IMR-90 (cell line): Measurements from ENCODE around the gene KRT72. TPM values are rescaled to one million over a fixed set of nuclear protein-coding genes. Genes with fewer than 3 reads are reported as not detected.

ENCODE experiments used
- ATAC-seq: fragments of 200-7000 bp; cut with Tn5 transposase; 2 replicates; pipeline ENCODE4 v1.9.1; 2020; ENCODE audit warnings: low read depth, mild to moderate bottlenecking, moderate library complexity
- BruUV-seq: library from RNA; stranded (reverse); fragments of 400-500 nt; replicated peaks from 2 replicates; lab custom pipeline; 2021; lab: Mats Ljungman, UMichigan
- CTCF ChIA-PET: fragments of 300-600 bp; formaldehyde crosslinking; extraction: SDS; loops from one replicate; lab custom pipeline; 2021; ENCODE audit warnings: antibody characterized with exemption; lab: Yijun Ruan, JAX
- POLR2A ChIA-PET: fragments of 300-600 bp; sonication (Branson Sonifier 250); formaldehyde crosslinking; loops from one replicate; lab custom pipeline; 2022; ENCODE audit warnings: antibody characterized with exemption; ENCODE audit not compliant: unreplicated experiment; lab: Charles Lee
- DNase-seq: peaks from one replicate; pipeline ENCODE4 v3.0.0; 2013
- H2AFZ ChIP-seq: replicated peaks from 2 replicates; pipeline ENCODE3; 2013; ENCODE audit warnings: low read length, mild to moderate bottlenecking; ENCODE audit not compliant: poor library complexity
- H2AK5ac ChIP-seq: 2 replicates; pipeline ENCODE4 v1.6.1; 2013; ENCODE audit warnings: low read depth, low read length, inconsistent platforms
- H2AK9ac ChIP-seq: replicated peaks from 2 replicates; pipeline ENCODE3; 2013; ENCODE audit warnings: mild to moderate bottlenecking, low read depth, low read length, moderate library complexity; ENCODE audit not compliant: poor library complexity
- H2BK120ac ChIP-seq: 2 replicates; pipeline ENCODE4 v1.6.1; 2013; ENCODE audit warnings: low read depth, low read length, inconsistent platforms
- H2BK15ac ChIP-seq: 3 replicates; pipeline ENCODE4 v1.6.1; 2013; ENCODE audit warnings: low read depth, low read length, inconsistent platforms
- H2BK20ac ChIP-seq: 2 replicates; pipeline ENCODE4 v1.6.1; 2013; ENCODE audit warnings: low read depth, mild to moderate bottlenecking, inconsistent platforms, low read length, moderate library complexity
- H2BK5ac ChIP-seq: 2 replicates; pipeline ENCODE4 v1.6.1; 2013; ENCODE audit warnings: mild to moderate bottlenecking, low read depth, low read length, inconsistent platforms; ENCODE audit not compliant: poor library complexity, severe bottlenecking
- H3K14ac ChIP-seq: replicated peaks from 2 replicates; pipeline ENCODE4 v1.6.1; 2013; ENCODE audit warnings: low read depth, low read length, inconsistent platforms
- H3K18ac ChIP-seq: 2 replicates; pipeline ENCODE4 v1.6.1; 2013; ENCODE audit warnings: low read depth, low read length, control low read depth
- H3K23ac ChIP-seq: 2 replicates; pipeline ENCODE4 v1.6.1; 2013; ENCODE audit warnings: low read depth, low read length, inconsistent platforms
- H3K27ac ChIP-seq: 2 replicates; pipeline ENCODE4 v1.5.1; 2013; ENCODE audit warnings: mild to moderate bottlenecking, control low read depth, low read length; ENCODE audit not compliant: insufficient read depth
- H3K27me3 ChIP-seq: 2 replicates; pipeline ENCODE4 v1.6.1; 2013; ENCODE audit warnings: low read length; ENCODE audit not compliant: control insufficient read depth, insufficient read depth
- H3K36me3 ChIP-seq: 2 replicates; pipeline ENCODE4 v1.6.1; 2013; ENCODE audit warnings: low read length, mixed read lengths; ENCODE audit not compliant: control insufficient read depth, insufficient read depth
- H3K4ac ChIP-seq: 2 replicates; pipeline ENCODE4 v1.6.1; 2013; ENCODE audit warnings: low read depth, low read length, inconsistent platforms
- H3K4me1 ChIP-seq: 2 replicates; pipeline ENCODE4 v1.6.1; 2013; ENCODE audit warnings: low read length, mixed read lengths; ENCODE audit not compliant: control insufficient read depth, insufficient read depth
- H3K4me2 ChIP-seq: 2 replicates; pipeline ENCODE4 v1.6.1; 2013; ENCODE audit warnings: low read depth, mild to moderate bottlenecking, control low read depth, low read length, moderate library complexity
- H3K4me3 ChIP-seq: 2 replicates; pipeline ENCODE4 v1.5.1; 2013; ENCODE audit warnings: low read depth, mild to moderate bottlenecking, control low read depth, low read length, moderate library complexity; ENCODE audit not compliant: insufficient read depth
- H3K56ac ChIP-seq: 2 replicates; pipeline ENCODE4 v1.6.1; 2013; ENCODE audit warnings: low read length, inconsistent platforms; ENCODE audit not compliant: insufficient read depth; ENCODE audit errors: extremely low read depth
- H3K79me1 ChIP-seq, 2 experiments: 2 replicates each; pipeline ENCODE4 v1.6.1; 2013; ENCODE audit warnings: low read length in 2 of 2, inconsistent platforms in 1 of 2, low read depth in 1 of 2
- H3K9ac ChIP-seq: 2 replicates; pipeline ENCODE4 v1.6.1; 2013; ENCODE audit warnings: low read depth, low read length, control low read depth
- H3K9me1 ChIP-seq: 2 replicates; pipeline ENCODE4 v1.6.1; 2013; ENCODE audit warnings: low read length, inconsistent platforms; ENCODE audit not compliant: insufficient read depth
- H3K9me3 ChIP-seq: 2 replicates; pipeline ENCODE4 v1.6.1; 2013; ENCODE audit warnings: low read length; ENCODE audit not compliant: control insufficient read depth, insufficient read depth
- H4K20me1 ChIP-seq: 2 replicates; pipeline ENCODE4 v1.6.1; 2013; ENCODE audit warnings: low read length, inconsistent platforms; ENCODE audit not compliant: insufficient read depth
- H4K5ac ChIP-seq: 2 replicates; pipeline ENCODE4 v1.6.1; 2013; ENCODE audit warnings: mild to moderate bottlenecking, low read depth, low read length, control low read depth
- H4K8ac ChIP-seq, 2 experiments: 2 replicates each; pipeline ENCODE4 v1.6.1; 2013; ENCODE audit warnings: low read depth in 2 of 2, low read length in 2 of 2, control low read depth in 1 of 2, inconsistent platforms in 1 of 2
- H4K91ac ChIP-seq: 2 replicates; pipeline ENCODE4 v1.6.1; 2013; ENCODE audit warnings: low read depth, low read length, inconsistent platforms; ENCODE audit not compliant: insufficient read depth
- MAFK ChIP-seq: IDR thresholded peaks from 2 replicates; pipeline ENCODE4 v1.6.1; 2012; ENCODE audit warnings: low read depth, low read length, improper control_type of control experiment
- WGBS, 2 experiments: methylation state at CpG; one replicate each; pipeline versions ENCODE4 v1.1.5 to v1.1.7; 2013; ENCODE audit warnings: missing lambda C conversion rate in 2 of 2; ENCODE audit not compliant: insufficient read length in 1 of 2; ENCODE audit errors: extremely low coverage in 2 of 2; 5-methylcytosine and 5-hydroxymethylcytosine counted together
- dilution Hi-C: fragments of 300-500 bp; cut with HindIII; formaldehyde crosslinking; loops from one replicate; pipeline ENCODE4 v1.14.3; 2018; ENCODE audit warnings: low sequenced_read_pairs; ENCODE audit not compliant: unreplicated experiment
- in situ Hi-C: fragments of 300-500 bp; cut with MboI; formaldehyde crosslinking; loops from 3 replicates; pipeline ENCODE4 v1.14.3; 2019; ENCODE audit warnings: low sequenced_read_pairs, inconsistent platforms, mixed read lengths
- intact Hi-C: fragments of 100-400 bp; cut with micrococcal nuclease; formaldehyde crosslinking; loops from 2 replicates; pipeline ENCODE4 v1.10.0; 2022
- polyA plus RNA-seq, 3 experiments: library from polyadenylated mRNA; depleted of rRNA; stranded (reverse); fragments of >200 nt; gene quantifications; 2 replicates each; pipeline ENCODE4 v1.2.3, GENCODE V29; 2012; ENCODE audit warnings: low replicate concordance in 1 of 3
- total RNA-seq: library from RNA; depleted of rRNA; stranded (reverse); fragments of >200 nt; gene quantifications from 2 replicates; pipeline ENCODE4 v1.2.3, GENCODE V29; 2012

Gene KRT72
- total and polyA plus RNA-seq, 2 of the 4 experiments (the other 2 are of a cell fraction) = not detected

DNA sequence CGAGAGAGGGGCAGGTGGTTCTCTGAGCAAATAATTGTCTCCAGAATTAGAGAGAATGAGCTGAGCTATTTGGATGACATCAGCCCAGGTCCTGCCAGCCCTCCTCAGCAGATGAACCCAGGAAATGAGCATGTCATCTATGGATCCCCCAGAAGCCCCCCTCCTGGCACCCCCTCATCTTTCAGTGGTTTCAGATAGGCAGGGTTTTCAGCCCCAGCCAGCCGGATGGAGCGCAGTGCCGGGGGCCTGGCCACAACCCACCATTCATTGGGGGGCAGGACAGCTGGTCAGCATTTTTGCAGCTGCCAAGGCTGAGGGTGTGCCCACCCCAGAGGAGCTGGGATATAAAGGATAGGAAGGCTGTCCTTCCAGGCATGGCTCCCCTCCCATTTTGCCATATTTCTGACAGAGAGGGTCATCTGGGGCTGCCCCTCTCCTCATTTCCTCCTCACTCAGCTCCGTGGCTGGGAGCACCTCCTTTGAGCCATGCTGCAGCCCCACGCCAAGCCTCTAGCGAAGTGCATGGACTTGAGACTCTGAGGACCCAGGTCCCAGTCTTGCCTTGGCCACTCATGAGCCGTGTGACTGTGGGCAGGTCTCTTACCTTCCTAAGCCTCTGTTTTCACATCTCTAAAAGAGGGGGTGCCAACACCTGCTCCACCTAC is 42.4 kb downstream of the KRT72 start:
- H3K36me3 ChIP-seq = no peaks in the 10 kb centered on the region
- dilution Hi-C loops (no loop called here), in situ Hi-C loops (no loop called here), intact Hi-C loops (no loop called here)
- H3K4me1 ChIP-seq = no peaks in the 10 kb centered on the region
- no peak overlapping the region for H2AK5ac ChIP-seq
- H3K23ac ChIP-seq = no peak overlapping the region
- ChIA-PET CTCF (no interaction called here), POLR2A (no interaction called here)
- no peak overlapping the region for H3K4me2 ChIP-seq
- no peak overlapping the region for H2BK15ac ChIP-seq
- H3K9ac ChIP-seq = no peak overlapping the region
- H4K20me1 ChIP-seq = no peaks in the 10 kb centered on the region
- H3K14ac ChIP-seq = no peak overlapping the region
- H4K8ac ChIP-seq = no peak overlapping the region
- BruUV-seq = no TSS peak
- H3K18ac ChIP-seq = no peak overlapping the region
- ATAC-seq (no peak), DNase-seq (no peak)
- no peaks in the 10 kb centered on the region for H3K79me1 ChIP-seq
- no peak overlapping the region for H3K4me3 ChIP-seq
- H2BK5ac ChIP-seq = no peak overlapping the region
- H4K5ac ChIP-seq = no peak overlapping the region
- no peaks in the 10 kb centered on the region for H3K9me1 ChIP-seq
- no peak overlapping the region for H4K91ac ChIP-seq
- no peak overlapping the region for H2BK20ac ChIP-seq
- no peak for TF ChIP-seq MAFK
- no peak overlapping the region for H2BK120ac ChIP-seq
- no peak overlapping the region for H3K27ac ChIP-seq
- 20% methylated on average over 1 of the region's 8 CpGs; no CpG with 5 or more reads in 1 of the 2 experiments for WGBS, 2 experiments
- H3K27me3 ChIP-seq = peaks cover 30% of the 10 kb centered on the region
- H3K9me3 ChIP-seq = no peaks in the 10 kb centered on the region
- no peak overlapping the region for H2AK9ac ChIP-seq
- H2AFZ ChIP-seq = no peak overlapping the region
- no peak overlapping the region for H3K4ac ChIP-seq
- no peak overlapping the region for H3K56ac ChIP-seq
